K562 (cell line): ENCODE data around the gene SEPHS1. TPM values are rescaled to one million over a fixed set of nuclear protein-coding genes. Genes with fewer than 3 reads are reported as not detected.

Experiments
- KDM5B ChIP-seq: fragments of 200-600 bp; sonication (generic); IDR thresholded peaks from 2 replicates; pipeline ENCODE4 v1.6.1; 2012; ENCODE audit warnings: low read depth, mild to moderate bottlenecking, moderate library complexity, low read length, control low read depth, inconsistent platforms; ENCODE audit not compliant: insufficient replicate concordance
- PYGO2 ChIP-seq: fragments of 450-650 bp; IDR thresholded peaks from 2 replicates; pipeline ENCODE4 v1.6.1; 2016; ENCODE audit warnings: mild to moderate bottlenecking, missing genetic modification characterization, moderate library complexity, missing compliant biosample characterization
- ZNF668 ChIP-seq: fragments of 250-450 bp; sonication (Bioruptor Pico); IDR thresholded peaks from 2 replicates; pipeline ENCODE4 v1.8.0; 2022; ENCODE audit warnings: mild to moderate bottlenecking, inconsistent platforms
- polyA plus RNA-seq, 8 experiments: library from polyadenylated mRNA; depleted of rRNA in 4 of 8; stranded (reverse) in 5 of 8; unstranded in 3 of 8; fragments of >200 nt; fragmentation: Nextera tagmentation in 2 of 8; fragmentation: Illumina TruSeq in 1 of 8; extraction: Ambion mirVana in 2 of 8; extraction: Trizol in 1 of 8; gene quantifications; 2 replicates each; pipeline versions ENCODE4 v1.2.1 to v1.2.3, GENCODE V29; 2011 to 2014; ENCODE audit warnings: inconsistent platforms in 1 of 8, missing spikeins in 1 of 8
- total RNA-seq, 7 experiments: library from RNA; depleted of rRNA in 6 of 7; stranded (reverse); fragments of >200 nt in 6 of 7; fragmentation: Illumina TruSeq in 2 of 7; extraction: Trizol in 2 of 7; gene quantifications; 2 replicates each; pipeline versions ENCODE4 v1.2.1 to v1.2.3, GENCODE V29; 2011 to 2021; ENCODE audit warnings: low replicate concordance in 1 of 7
- TF ChIP-seq, protein P1 (sequence below): fragments of 450-650 bp; IDR thresholded peaks from 2 replicates; pipeline ENCODE4 v1.6.1; 2016; ENCODE audit warnings: low read depth
- TF ChIP-seq, protein P2 (sequence below): fragments of 250-450 bp; sonication (Bioruptor Pico); IDR thresholded peaks from 2 replicates; pipeline ENCODE4 v1.4.0; 2020; ENCODE audit warnings: borderline replicate concordance

Gene SEPHS1
- total and polyA plus RNA-seq, 9 of the 15 experiments (the other 6 are each of a cell fraction or from before 2014, with no cell fraction given): 14.7 to 82.8 (median 41.8) TPM

GRCh38 chr10:13365243-13365642 lies 17.1 kb upstream of the SEPHS1 start (continued):
- TF ChIP-seq, protein P1, sequence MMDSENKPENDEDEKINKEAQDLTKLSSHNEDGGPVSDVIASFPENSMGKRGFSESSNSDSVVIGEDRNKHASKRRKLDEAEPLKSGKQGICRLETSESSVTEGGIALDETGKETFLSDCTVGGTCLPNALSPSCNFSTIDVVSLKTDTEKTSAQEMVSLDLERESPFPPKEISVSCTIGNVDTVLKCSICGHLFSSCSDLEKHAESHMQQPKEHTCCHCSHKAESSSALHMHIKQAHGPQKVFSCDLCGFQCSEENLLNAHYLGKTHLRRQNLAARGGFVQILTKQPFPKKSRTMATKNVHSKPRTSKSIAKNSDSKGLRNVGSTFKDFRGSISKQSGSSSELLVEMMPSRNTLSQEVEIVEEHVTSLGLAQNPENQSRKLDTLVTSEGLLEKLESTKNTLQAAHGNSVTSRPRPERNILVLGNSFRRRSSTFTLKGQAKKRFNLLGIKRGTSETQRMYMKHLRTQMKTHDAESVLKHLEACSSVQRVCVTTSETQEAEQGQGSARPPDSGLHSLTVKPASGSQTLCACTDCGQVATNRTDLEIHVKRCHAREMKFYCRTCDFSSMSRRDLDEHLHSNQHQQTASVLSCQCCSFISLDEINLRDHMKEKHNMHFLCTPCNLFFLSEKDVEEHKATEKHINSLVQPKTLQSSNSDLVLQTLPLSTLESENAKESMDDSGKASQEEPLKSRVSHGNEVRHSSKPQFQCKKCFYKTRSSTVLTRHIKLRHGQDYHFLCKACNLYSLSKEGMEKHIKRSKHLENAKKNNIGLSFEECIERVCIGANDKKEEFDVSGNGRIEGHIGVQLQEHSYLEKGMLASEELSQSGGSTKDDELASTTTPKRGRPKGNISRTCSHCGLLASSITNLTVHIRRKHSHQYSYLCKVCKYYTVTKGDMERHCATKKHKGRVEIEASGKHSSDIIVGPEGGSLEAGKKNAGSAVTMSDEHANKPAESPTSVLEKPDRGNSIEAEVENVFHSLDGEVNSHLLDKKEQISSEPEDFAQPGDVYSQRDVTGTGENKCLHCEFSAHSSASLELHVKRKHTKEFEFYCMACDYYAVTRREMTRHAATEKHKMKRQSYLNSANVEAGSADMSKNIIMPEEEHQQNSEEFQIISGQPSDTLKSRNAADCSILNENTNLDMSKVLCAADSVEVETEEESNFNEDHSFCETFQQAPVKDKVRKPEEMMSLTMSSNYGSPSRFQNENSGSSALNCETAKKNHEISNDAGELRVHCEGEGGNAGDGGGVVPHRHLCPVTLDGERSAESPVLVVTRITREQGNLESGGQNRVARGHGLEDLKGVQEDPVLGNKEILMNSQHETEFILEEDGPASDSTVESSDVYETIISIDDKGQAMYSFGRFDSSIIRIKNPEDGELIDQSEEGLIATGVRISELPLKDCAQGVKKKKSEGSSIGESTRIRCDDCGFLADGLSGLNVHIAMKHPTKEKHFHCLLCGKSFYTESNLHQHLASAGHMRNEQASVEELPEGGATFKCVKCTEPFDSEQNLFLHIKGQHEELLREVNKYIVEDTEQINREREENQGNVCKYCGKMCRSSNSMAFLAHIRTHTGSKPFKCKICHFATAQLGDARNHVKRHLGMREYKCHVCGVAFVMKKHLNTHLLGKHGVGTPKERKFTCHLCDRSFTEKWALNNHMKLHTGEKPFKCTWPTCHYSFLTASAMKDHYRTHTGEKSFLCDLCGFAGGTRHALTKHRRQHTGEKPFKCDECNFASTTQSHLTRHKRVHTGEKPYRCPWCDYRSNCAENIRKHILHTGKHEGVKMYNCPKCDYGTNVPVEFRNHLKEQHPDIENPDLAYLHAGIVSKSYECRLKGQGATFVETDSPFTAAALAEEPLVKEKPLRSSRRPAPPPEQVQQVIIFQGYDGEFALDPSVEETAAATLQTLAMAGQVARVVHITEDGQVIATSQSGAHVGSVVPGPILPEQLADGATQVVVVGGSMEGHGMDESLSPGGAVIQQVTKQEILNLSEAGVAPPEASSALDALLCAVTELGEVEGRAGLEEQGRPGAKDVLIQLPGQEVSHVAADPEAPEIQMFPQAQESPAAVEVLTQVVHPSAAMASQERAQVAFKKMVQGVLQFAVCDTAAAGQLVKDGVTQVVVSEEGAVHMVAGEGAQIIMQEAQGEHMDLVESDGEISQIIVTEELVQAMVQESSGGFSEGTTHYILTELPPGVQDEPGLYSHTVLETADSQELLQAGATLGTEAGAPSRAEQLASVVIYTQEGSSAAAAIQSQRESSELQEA: no peak
- TF ChIP-seq ZNF668 (CRISPR knock-in tag): no peak
- no peak for TF ChIP-seq KDM5B
- TF ChIP-seq PYGO2 (tag): no peak
- TF ChIP-seq, protein P2, sequence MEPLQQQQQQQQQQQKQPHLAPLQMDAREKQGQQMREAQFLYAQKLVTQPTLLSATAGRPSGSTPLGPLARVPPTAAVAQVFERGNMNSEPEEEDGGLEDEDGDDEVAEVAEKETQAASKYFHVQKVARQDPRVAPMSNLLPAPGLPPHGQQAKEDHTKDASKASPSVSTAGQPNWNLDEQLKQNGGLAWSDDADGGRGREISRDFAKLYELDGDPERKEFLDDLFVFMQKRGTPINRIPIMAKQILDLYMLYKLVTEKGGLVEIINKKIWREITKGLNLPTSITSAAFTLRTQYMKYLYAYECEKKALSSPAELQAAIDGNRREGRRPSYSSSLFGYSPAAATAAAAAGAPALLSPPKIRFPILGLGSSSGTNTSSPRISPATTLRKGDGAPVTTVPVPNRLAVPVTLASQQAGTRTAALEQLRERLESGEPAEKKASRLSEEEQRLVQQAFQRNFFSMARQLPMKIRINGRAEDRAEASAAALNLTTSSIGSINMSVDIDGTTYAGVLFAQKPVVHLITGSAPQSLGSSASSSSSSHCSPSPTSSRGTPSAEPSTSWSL (CRISPR knock-in tag): no peak
